Measurements from ENCODE around the gene NXPE4. TPM values are rescaled to one million over a fixed set of nuclear protein-coding genes. Genes with fewer than 3 reads are reported as not detected.

NXPE4 gene
- polyA plus RNA-seq, 1 donor from 2014 or later, result not detected

- H3K27ac ChIP-seq (ENCODE audit: low read length), result no peak overlapping the region
- H2AFZ ChIP-seq (ENCODE audit: low read depth, low read length), result no peak overlapping the region
- no peak overlapping the region for H3K9ac ChIP-seq (ENCODE audit: low read length)
- TF ChIP-seq SMC3 (conservative IDR thresholded peaks at IDR 0.05; ENCODE audit: poor library complexity) (no peak), REST (IDR thresholded peaks at IDR 0.05; ENCODE audit: borderline replicate concordance) (no peak), RAD21 (conservative IDR thresholded peaks at IDR 0.05) (no peak), POLR2AphosphoS5 (IDR thresholded peaks at IDR 0.05) (no peak), MXI1 (conservative IDR thresholded peaks at IDR 0.05; ENCODE audit: poor library complexity, severe bottlenecking) (no peak)
- H3K4me3 ChIP-seq (ENCODE audit: low read length), result no peak overlapping the region
- no peaks in the 10 kb centered on the region for H3K9me2 ChIP-seq (ENCODE audit: insufficient read depth, low read length)
- H3F3A ChIP-seq (ENCODE audit: insufficient read depth, low read length, poor library complexity, severe bottlenecking), result no peaks in the 10 kb centered on the region
- no peaks in the 10 kb centered on the region for H3K27me3 ChIP-seq (ENCODE audit: insufficient read depth, low read depth, low read length)
- no peaks in the 10 kb centered on the region for H3K9me3 ChIP-seq (ENCODE audit: low read length)
- H3K79me2 ChIP-seq (replicated peaks; ENCODE audit: insufficient read depth, low read length), result no peaks in the 10 kb centered on the region
- H4K20me1 ChIP-seq (ENCODE audit: insufficient read depth), result no peaks in the 10 kb centered on the region
- H3K4me2 ChIP-seq (ENCODE audit: low read length), result no peak overlapping the region
- no peaks in the 10 kb centered on the region for H3K36me3 ChIP-seq (ENCODE audit: insufficient read depth, low read length)
These were observed 33.2 kb downstream of the NXPE4 start for GRCh38 chr11:114562166-114562916.

- Histone ChIP-seq H3K4me2 (ENCODE audit: low read length) (no peak within 1 kb of the TSS), H3K4me3 (ENCODE audit: low read length) (no peak within 1 kb of the TSS), H3K36me3 (ENCODE audit: insufficient read depth, low read length) (no peaks in the 10 kb centered on the region), H3K9me3 (ENCODE audit: low read length) (no peaks in the 10 kb centered on the region), H3K27me3 (ENCODE audit: insufficient read depth, low read depth, low read length) (no peaks in the 10 kb centered on the region), H3K9ac (ENCODE audit: low read length) (no peak within 1 kb of the TSS), H2AFZ (ENCODE audit: low read depth, low read length) (no peak within 1 kb of the TSS), H3K9me2 (ENCODE audit: insufficient read depth, low read length) (no peaks in the 10 kb centered on the region), H3F3A (ENCODE audit: insufficient read depth, low read length, poor library complexity, severe bottlenecking) (no peaks in the 10 kb centered on the region), H3K79me2 (replicated peaks; ENCODE audit: insufficient read depth, low read length) (no peaks in the 10 kb centered on the region), H4K20me1 (ENCODE audit: insufficient read depth) (no peaks in the 10 kb centered on the region), H3K27ac (ENCODE audit: low read length) (no peak within 1 kb of the TSS)
- TF ChIP-seq REST (IDR thresholded peaks at IDR 0.05; ENCODE audit: borderline replicate concordance) (no peak), MXI1 (conservative IDR thresholded peaks at IDR 0.05; ENCODE audit: poor library complexity, severe bottlenecking) (no peak), EP300 (conservative IDR thresholded peaks at IDR 0.05; ENCODE audit: poor library complexity, severe bottlenecking) (no peak), CTCF (IDR thresholded peaks at IDR 0.05; ENCODE audit: poor library complexity, severe bottlenecking) (no peak), POLR2AphosphoS5 (IDR thresholded peaks at IDR 0.05) (no peak), EZH2 (IDR thresholded peaks at IDR 0.05; ENCODE audit: borderline replicate concordance, insufficient read depth, low read length, poor library complexity, severe bottlenecking) (no peak), TAF1 (IDR thresholded peaks at IDR 0.05; ENCODE audit: low read depth) (no peak)
These were observed 35.9 kb downstream of the NXPE4 start, which contains the start of gene NXPE1 for GRCh38 chr11:114559425-114560310. NXPE1 (minus strand) TSS chr11:114559881; CDS start chr11:114551201, 8,680 bp downstream.
